Measurements from ENCODE around the gene GSTM3.

- no peak for TF ChIP-seq EZH2 (IDR thresholded peaks at IDR 0.05; ENCODE audit: low read depth, unreplicated experiment)
- no peak for TF ChIP-seq CTCF (conservative IDR thresholded peaks at IDR 0.05; ENCODE audit: low read depth in 2 of 2)
- TF ChIP-seq POLR2AphosphoS5 (IDR thresholded peaks at IDR 0.05; ENCODE audit: low read depth) = no peak
These were observed 19.8 kb downstream of the GSTM3 start for GRCh38 chr1:109721042-109721441.

Measured in GM23338 (cell line).